ENCODE results near the gene RAX.

GRCh38 chr18:59220784-59221765 lies 52.2 kb downstream of the RAX start:
- no peak for TF ChIP-seq CTCF (IDR thresholded peaks at IDR 0.05)
- no peak for TF ChIP-seq ESRRA (CRISPR knock-in tag; IDR thresholded peaks at IDR 0.05; ENCODE audit: borderline replicate concordance)
- TF ChIP-seq ZBTB43 (CRISPR knock-in tag; IDR thresholded peaks at IDR 0.05) = no peak
- TF ChIP-seq NFATC4 (CRISPR knock-in tag; IDR thresholded peaks at IDR 0.05) = no peak
- no peak for TF ChIP-seq TEAD4 (CRISPR knock-in tag; IDR thresholded peaks at IDR 0.05)
- TF ChIP-seq ERG (CRISPR knock-in tag; IDR thresholded peaks at IDR 0.05) = no peak
- no peak for TF ChIP-seq ATF2 (CRISPR knock-in tag; IDR thresholded peaks at IDR 0.05; ENCODE audit: borderline replicate concordance, low read depth)
- TF ChIP-seq NR2C2 (CRISPR knock-in tag; IDR thresholded peaks at IDR 0.05) = no peak
- no peak for TF ChIP-seq JUN (CRISPR knock-in tag; IDR thresholded peaks at IDR 0.05)
- no peak for TF ChIP-seq NR3C1 (CRISPR knock-in tag; conservative IDR thresholded peaks at IDR 0.05; ENCODE audit: low read depth)
- no peak for TF ChIP-seq IRF1 (CRISPR knock-in tag; IDR thresholded peaks at IDR 0.05)
- TF ChIP-seq TCF7 (CRISPR knock-in tag; IDR thresholded peaks at IDR 0.05; ENCODE audit: low read depth) = no peak
